Smooth muscle cell (in vitro differentiated cells): ENCODE results near the gene ABHD18. TPM values are rescaled to one million over a fixed set of nuclear protein-coding genes. Genes with fewer than 3 reads are reported as not detected.
"Not testable (repeated sequence)": the region's sequence is repeated elsewhere in the genome, so short reads cannot be mapped to it uniquely, and the experiment has no call there.

Experiments used
- DNase-seq: peaks from one replicate; lab custom pipeline; 2025; ENCODE audit not compliant: unreplicated experiment; lab: John Stamatoyannopoulos, UW
- H2AFZ ChIP-seq: fragments of 200-600 bp; sonication (generic); 2 replicates; pipeline ENCODE4 v1.6.0; 2016; ENCODE audit warnings: antibody characterized with exemption, low read depth, mild to moderate bottlenecking
- H3F3A ChIP-seq: fragments of 200-600 bp; sonication (generic); 2 replicates; pipeline ENCODE4 v1.6.0; 2017; ENCODE audit warnings: antibody characterized with exemption, low read depth
- H3K27ac ChIP-seq: fragments of 200-600 bp; sonication (generic); 2 replicates; pipeline ENCODE4 v1.5.1; 2016; ENCODE audit warnings: low read depth, mild to moderate bottlenecking
- H3K27me3 ChIP-seq: fragments of 200-600 bp; sonication (generic); 2 replicates; pipeline ENCODE4 v1.6.1; 2016; ENCODE audit warnings: low read depth, mild to moderate bottlenecking
- H3K36me3 ChIP-seq: fragments of 200-600 bp; sonication (generic); 2 replicates; pipeline ENCODE4 v1.5.1; 2016; ENCODE audit warnings: low read depth
- H3K4me1 ChIP-seq: fragments of 200-600 bp; sonication (generic); 2 replicates; pipeline ENCODE4 v1.5.1; 2016; ENCODE audit warnings: low read depth
- H3K4me2 ChIP-seq: fragments of 200-600 bp; sonication (generic); 2 replicates; pipeline ENCODE4 v1.6.0; 2016; ENCODE audit warnings: mild to moderate bottlenecking
- H3K4me3 ChIP-seq: fragments of 200-600 bp; sonication (generic); 2 replicates; pipeline ENCODE4 v1.5.1; 2016; ENCODE audit warnings: mild to moderate bottlenecking
- H3K79me2 ChIP-seq: fragments of 200-600 bp; sonication (generic); 2 replicates; pipeline ENCODE4 v1.6.0; 2016; ENCODE audit warnings: low read depth, mild to moderate bottlenecking
- H3K9ac ChIP-seq: fragments of 200-600 bp; sonication (generic); 2 replicates; pipeline ENCODE4 v1.6.0; 2016; ENCODE audit warnings: low read depth
- H3K9me3 ChIP-seq: fragments of 200-600 bp; sonication (generic); replicated peaks from 2 replicates; pipeline ENCODE4 v1.5.1; 2016; ENCODE audit warnings: low read depth
- H4K20me1 ChIP-seq: fragments of 200-600 bp; sonication (generic); 2 replicates; pipeline ENCODE4 v1.6.0; 2016; ENCODE audit warnings: low read depth
- CTCF ChIP-seq: fragments of 200-600 bp; sonication (generic); IDR thresholded peaks from 2 replicates; pipeline ENCODE4 v1.5.1; 2017; ENCODE audit warnings: borderline replicate concordance, mild to moderate bottlenecking, antibody characterized with exemption; ENCODE audit not compliant: insufficient read depth, poor library complexity, severe bottlenecking
- WGBS: methylation state at CpG from one replicate; pipeline ENCODE4 v1.1.7; 2016; ENCODE audit warnings: low lambda C conversion rate; 5-methylcytosine and 5-hydroxymethylcytosine counted together
- polyA plus RNA-seq: library from polyadenylated mRNA; unstranded; fragments of >200 nt; fragmentation: Nextera tagmentation; extraction: Ambion mirVana; gene quantifications from 2 replicates; pipeline ENCODE4 v1.2.1, GENCODE V29; 2016
- total RNA-seq: library from RNA; depleted of rRNA; stranded (reverse); fragments of >200 nt; gene quantifications from 2 replicates; pipeline ENCODE4 v1.2.3, GENCODE V29; 2014

The ABHD18 gene
- total and polyA plus RNA-seq, 2 experiments from 2014 or later, result 4.3 to 10.0 TPM

- H3F3A ChIP-seq, result no peaks in the 10 kb centered on the region
- H3K4me1 ChIP-seq, result no peaks in the 10 kb centered on the region
- H3K4me3 ChIP-seq, result peak overlapping the region; percentile 89
- H3K79me2 ChIP-seq, result peaks cover 49% of the 10 kb centered on the region
- no peaks in the 10 kb centered on the region for H3K9me3 ChIP-seq
- peak overlapping the region; percentile 85 for H3K27ac ChIP-seq
- peak overlapping the region; percentile 100 for H2AFZ ChIP-seq
- peak; percentile 33 for DNase-seq
- no peak for TF ChIP-seq CTCF
- no peaks in the 10 kb centered on the region for H3K36me3 ChIP-seq
- H4K20me1 ChIP-seq, result no peaks in the 10 kb centered on the region
- H3K9ac ChIP-seq, result peak overlapping the region; percentile 75
- H3K4me2 ChIP-seq, result peak overlapping the region; percentile 88
- WGBS, result under 1% methylated on average over 15 of the region's 15 CpGs
- no peaks in the 10 kb centered on the region for H3K27me3 ChIP-seq
These were observed 583 bp downstream of the ABHD18 start for GRCh38 chr4:127965803-127966175.

GRCh38 chr4:127967141-127967775, 2.1 kb downstream of the ABHD18 start:
- TF ChIP-seq CTCF, result no peak
- peaks cover 55% of the 10 kb centered on the region for H3K79me2 ChIP-seq

GRCh38 chr4:127968586-127968985, 3.4 kb downstream of the ABHD18 start:
- Histone ChIP-seq H3K4me3 (no peak overlapping the region), H3F3A (no peaks in the 10 kb centered on the region), H3K4me2 (no peak overlapping the region), H4K20me1 (no peaks in the 10 kb centered on the region), H3K9me3 (no peaks in the 10 kb centered on the region), H3K36me3 (no peaks in the 10 kb centered on the region), H3K9ac (no peak overlapping the region), H2AFZ (no peak overlapping the region), H3K27me3 (no peaks in the 10 kb centered on the region), H3K4me1 (no peaks in the 10 kb centered on the region), H3K27ac (no peak overlapping the region), H3K79me2 (peaks cover 46% of the 10 kb centered on the region)
- no peak for DNase-seq
- WGBS, result 89% methylated on average over 2 of the region's 2 CpGs
- no peak for TF ChIP-seq CTCF

More at GRCh38 chr4:127967141-127967775, 2.1 kb downstream of the ABHD18 start:
- no peaks in the 10 kb centered on the region for H3K36me3 ChIP-seq
- no peak overlapping the region for H3K4me3 ChIP-seq
- H3K9ac ChIP-seq, result no peak overlapping the region
- no peaks in the 10 kb centered on the region for H4K20me1 ChIP-seq
- peak overlapping the region; percentile 31 for H3K27ac ChIP-seq
- H3K4me1 ChIP-seq, result no peaks in the 10 kb centered on the region
- no peak overlapping the region for H3K4me2 ChIP-seq
- 94% methylated on average over 1 of the region's 1 CpG for WGBS
- no peaks in the 10 kb centered on the region for H3K27me3 ChIP-seq
- no peaks in the 10 kb centered on the region for H3K9me3 ChIP-seq
- no peaks in the 10 kb centered on the region for H3F3A ChIP-seq
- no peak for DNase-seq
- no peak overlapping the region for H2AFZ ChIP-seq

GRCh38 chr4:127970925-127971324, 5.7 kb downstream of the ABHD18 start:
- H3K27me3 ChIP-seq, H2AFZ ChIP-seq, H3K9me3 ChIP-seq, H3F3A ChIP-seq, H3K36me3 ChIP-seq, H3K4me2 ChIP-seq, H3K27ac ChIP-seq, H3K4me1 ChIP-seq, H3K4me3 ChIP-seq, H3K9ac ChIP-seq, DNase-seq, H4K20me1 ChIP-seq: not testable (repeated sequence)
- H3K79me2 ChIP-seq, result peaks cover 53% of the 10 kb centered on the region
- WGBS, result 42% methylated on average over 4 of the region's 4 CpGs
